ENCODE results near the gene CD52.

CD52 gene

GRCh38 chr1:26344147-26344920 is 26.6 kb downstream of the CD52 start:
- Histone ChIP-seq H3K9me2 (ENCODE audit: low read depth, low read length) (no peaks in the 10 kb centered on the region), H3K9ac (ENCODE audit: low read length) (no peak overlapping the region)
- no peak for TF ChIP-seq CTCF (IDR thresholded peaks at IDR 0.05; ENCODE audit: low read length)
- no peak for TF ChIP-seq EZH2 (IDR thresholded peaks at IDR 0.05; ENCODE audit: borderline replicate concordance, low read length)

GRCh38 chr1:26345718-26346117 is 28.0 kb downstream of the CD52 start:
- Histone ChIP-seq H3K4me3 (ENCODE audit: low read depth, low read length, poor library complexity, severe bottlenecking) (no peak overlapping the region), H3K9me2 (ENCODE audit: low read depth, low read length) (no peaks in the 10 kb centered on the region), H3K4me1 (ENCODE audit: insufficient read depth, low read length, severe bottlenecking) (no peaks in the 10 kb centered on the region), H3K79me2 (ENCODE audit: insufficient read depth, low read length) (no peaks in the 10 kb centered on the region), H3K27me3 (ENCODE audit: insufficient read depth, low read length) (no peaks in the 10 kb centered on the region), H3F3A (ENCODE audit: insufficient read depth, low read length) (no peaks in the 10 kb centered on the region), H3K27ac (ENCODE audit: low read depth, low read length, poor library complexity, severe bottlenecking) (no peak overlapping the region), H3K4me2 (ENCODE audit: low read length) (no peak overlapping the region), H3K9ac (ENCODE audit: low read length) (no peak overlapping the region), H4K20me1 (ENCODE audit: insufficient read depth, low read length) (no peaks in the 10 kb centered on the region), H3K9me3 (ENCODE audit: low read length) (no peaks in the 10 kb centered on the region), H2AFZ (ENCODE audit: low read length) (no peak overlapping the region), H3K36me3 (ENCODE audit: insufficient read depth, low read length) (no peaks in the 10 kb centered on the region)
- TF ChIP-seq CTCF (IDR thresholded peaks at IDR 0.05; ENCODE audit: low read length) (no peak), EZH2 (IDR thresholded peaks at IDR 0.05; ENCODE audit: borderline replicate concordance, low read length) (no peak)

More at GRCh38 chr1:26344147-26344920, 26.6 kb downstream of the CD52 start:
- Histone ChIP-seq H3K9me3 (ENCODE audit: low read length) (no peaks in the 10 kb centered on the region), H3K4me1 (ENCODE audit: insufficient read depth, low read length, severe bottlenecking) (no peaks in the 10 kb centered on the region), H3F3A (ENCODE audit: insufficient read depth, low read length) (no peaks in the 10 kb centered on the region), H3K27me3 (ENCODE audit: insufficient read depth, low read length) (no peaks in the 10 kb centered on the region), H3K27ac (ENCODE audit: low read depth, low read length, poor library complexity, severe bottlenecking) (no peak overlapping the region), H3K79me2 (ENCODE audit: insufficient read depth, low read length) (no peaks in the 10 kb centered on the region), H2AFZ (ENCODE audit: low read length) (no peak overlapping the region), H4K20me1 (ENCODE audit: insufficient read depth, low read length) (no peaks in the 10 kb centered on the region), H3K4me2 (ENCODE audit: low read length) (no peak overlapping the region), H3K36me3 (ENCODE audit: insufficient read depth, low read length) (no peaks in the 10 kb centered on the region), H3K4me3 (ENCODE audit: low read depth, low read length, poor library complexity, severe bottlenecking) (no peak overlapping the region)

GRCh38 chr1:26346274-26347033 is 28.7 kb downstream of the CD52 start:
- Histone ChIP-seq H3K4me2 (ENCODE audit: low read length) (no peak overlapping the region), H3K36me3 (ENCODE audit: insufficient read depth, low read length) (no peaks in the 10 kb centered on the region), H4K20me1 (ENCODE audit: insufficient read depth, low read length) (no peaks in the 10 kb centered on the region), H3K27me3 (ENCODE audit: insufficient read depth, low read length) (no peaks in the 10 kb centered on the region), H3K9me2 (ENCODE audit: low read depth, low read length) (no peaks in the 10 kb centered on the region), H2AFZ (ENCODE audit: low read length) (no peak overlapping the region), H3K27ac (ENCODE audit: low read depth, low read length, poor library complexity, severe bottlenecking) (no peak overlapping the region), H3K79me2 (ENCODE audit: insufficient read depth, low read length) (no peaks in the 10 kb centered on the region), H3F3A (ENCODE audit: insufficient read depth, low read length) (no peaks in the 10 kb centered on the region), H3K4me1 (ENCODE audit: insufficient read depth, low read length, severe bottlenecking) (no peaks in the 10 kb centered on the region), H3K9ac (ENCODE audit: low read length) (no peak overlapping the region), H3K4me3 (ENCODE audit: low read depth, low read length, poor library complexity, severe bottlenecking) (no peak overlapping the region), H3K9me3 (ENCODE audit: low read length) (no peaks in the 10 kb centered on the region)
- no peak for TF ChIP-seq CTCF (IDR thresholded peaks at IDR 0.05; ENCODE audit: low read length)
- no peak for TF ChIP-seq EZH2 (IDR thresholded peaks at IDR 0.05; ENCODE audit: borderline replicate concordance, low read length)
